ENCODE data around the gene TXK. TPM values are rescaled to one million over a fixed set of nuclear protein-coding genes. Genes with fewer than 3 reads are reported as not detected.

The TXK gene
- total RNA-seq, 1 experiment from 2014 or later: 2.6 TPM

DNA sequence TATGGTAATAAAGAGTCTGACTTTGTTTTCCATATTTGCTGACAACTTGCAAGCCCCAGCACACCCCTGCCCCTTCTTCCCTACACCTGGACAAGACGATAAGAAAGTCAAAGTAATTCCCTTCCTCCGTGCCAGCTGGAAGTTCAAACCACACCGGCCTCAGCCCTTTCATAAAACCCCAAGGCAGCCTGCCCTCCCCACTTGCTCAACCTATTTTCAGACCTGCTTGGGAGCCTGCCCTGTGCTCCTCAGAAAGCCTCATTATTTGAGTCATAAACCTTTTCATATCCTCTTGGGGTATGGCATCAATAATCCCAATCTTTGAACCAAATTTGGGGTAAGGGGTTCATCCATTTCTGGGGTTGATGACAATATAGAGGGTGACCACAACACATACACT is 88.0 kb downstream of the TXK start:
- Histone ChIP-seq H3K36me3 (ENCODE audit: low read depth) (no peaks in the 10 kb centered on the region), H3F3A (ENCODE audit: insufficient read depth, low read depth) (0 out of 2 replicates have a peak, but pooled peaks cover 7% of the 10 kb centered on the region), H3K4me1 (replicated peaks; ENCODE audit: insufficient read depth) (peaks cover 16% of the 10 kb centered on the region), H3K79me2 (ENCODE audit: low read depth) (no peaks in the 10 kb centered on the region), H3K4me2 (no peak overlapping the region), H3K27ac (no peak overlapping the region), H4K20me1 (ENCODE audit: insufficient read depth) (no peaks in the 10 kb centered on the region), H3K9me2 (ENCODE audit: insufficient read depth) (no peaks in the 10 kb centered on the region), H3K9me3 (ENCODE audit: insufficient read depth, low read depth) (no peaks in the 10 kb centered on the region), H2AFZ (no peak overlapping the region), H3K4me3 (no peak overlapping the region), H3K27me3 (ENCODE audit: insufficient read depth, low read depth) (no peaks in the 10 kb centered on the region)
- DNase-seq: no peak
- ChIA-PET CTCF (interaction anchor here (0.7 kb wide), 1 partner anchor 11 kb away, joined by 3 read pairs; no protein-coding TSS in a partner anchor), POLR2A (ENCODE audit: unreplicated experiment) (interaction anchor here (0.7 kb wide), 1 partner anchor 27 kb away, joined by 14 read pairs; no protein-coding TSS in a partner anchor)
- no TSS peak for BruUV-seq (replicated peaks)
- intact Hi-C loops (cut with micrococcal nuclease; ENCODE audit: unreplicated experiment): no loop called here
- no peak for TF ChIP-seq EZH2 (IDR thresholded peaks at IDR 0.05; ENCODE audit: low read depth)
- TF ChIP-seq, protein P1, sequence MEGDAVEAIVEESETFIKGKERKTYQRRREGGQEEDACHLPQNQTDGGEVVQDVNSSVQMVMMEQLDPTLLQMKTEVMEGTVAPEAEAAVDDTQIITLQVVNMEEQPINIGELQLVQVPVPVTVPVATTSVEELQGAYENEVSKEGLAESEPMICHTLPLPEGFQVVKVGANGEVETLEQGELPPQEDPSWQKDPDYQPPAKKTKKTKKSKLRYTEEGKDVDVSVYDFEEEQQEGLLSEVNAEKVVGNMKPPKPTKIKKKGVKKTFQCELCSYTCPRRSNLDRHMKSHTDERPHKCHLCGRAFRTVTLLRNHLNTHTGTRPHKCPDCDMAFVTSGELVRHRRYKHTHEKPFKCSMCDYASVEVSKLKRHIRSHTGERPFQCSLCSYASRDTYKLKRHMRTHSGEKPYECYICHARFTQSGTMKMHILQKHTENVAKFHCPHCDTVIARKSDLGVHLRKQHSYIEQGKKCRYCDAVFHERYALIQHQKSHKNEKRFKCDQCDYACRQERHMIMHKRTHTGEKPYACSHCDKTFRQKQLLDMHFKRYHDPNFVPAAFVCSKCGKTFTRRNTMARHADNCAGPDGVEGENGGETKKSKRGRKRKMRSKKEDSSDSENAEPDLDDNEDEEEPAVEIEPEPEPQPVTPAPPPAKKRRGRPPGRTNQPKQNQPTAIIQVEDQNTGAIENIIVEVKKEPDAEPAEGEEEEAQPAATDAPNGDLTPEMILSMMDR (conservative IDR thresholded peaks at IDR 0.05): no peak

DNA sequence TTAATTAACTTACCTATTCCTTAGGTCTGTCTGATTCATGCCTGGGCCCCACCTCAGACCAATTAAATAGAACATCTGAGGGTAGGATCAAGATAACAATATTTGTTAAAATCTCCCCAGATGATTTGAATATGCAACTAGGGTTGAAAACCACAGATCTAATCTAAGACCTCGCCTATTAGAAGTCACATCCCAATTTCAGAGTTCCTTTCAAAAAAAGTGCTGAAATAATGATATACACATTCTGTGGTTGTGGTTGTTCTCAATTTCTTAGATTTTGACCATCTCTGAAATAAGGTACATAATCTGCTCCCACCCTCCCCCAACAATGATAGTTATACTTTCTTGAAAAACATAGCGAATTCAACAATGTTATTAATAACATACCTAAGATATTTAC is 89.8 kb downstream of the TXK start:
- H3K27me3 ChIP-seq (ENCODE audit: insufficient read depth, low read depth): no peaks in the 10 kb centered on the region
- intact Hi-C loops (cut with micrococcal nuclease; ENCODE audit: unreplicated experiment): no loop called here
- H3K4me3 ChIP-seq: no peak overlapping the region
- no TSS peak for BruUV-seq (replicated peaks)
- no peak for TF ChIP-seq EZH2 (IDR thresholded peaks at IDR 0.05; ENCODE audit: low read depth)
- TF ChIP-seq, protein P1 (conservative IDR thresholded peaks at IDR 0.05): no peak
- H4K20me1 ChIP-seq (ENCODE audit: insufficient read depth): no peaks in the 10 kb centered on the region
- H3K36me3 ChIP-seq (ENCODE audit: low read depth): no peaks in the 10 kb centered on the region
- H2AFZ ChIP-seq: no peak overlapping the region
- H3K79me2 ChIP-seq (ENCODE audit: low read depth): no peaks in the 10 kb centered on the region
- CTCF ChIA-PET: interaction anchor here (0.8 kb wide), 1 partner anchor 29 kb away, joined by 3 read pairs; no protein-coding TSS in a partner anchor
- no peak overlapping the region for H3K4me2 ChIP-seq
- H3K27ac ChIP-seq: no peak overlapping the region
- POLR2A ChIA-PET (ENCODE audit: unreplicated experiment): no interaction called here
- H3K9me2 ChIP-seq (ENCODE audit: insufficient read depth): no peaks in the 10 kb centered on the region
- 0 out of 2 replicates have a peak, but pooled peaks cover 4% of the 10 kb centered on the region for H3K4me1 ChIP-seq (replicated peaks; ENCODE audit: insufficient read depth)
- DNase-seq: no peak
- no peaks in the 10 kb centered on the region for H3K9me3 ChIP-seq (ENCODE audit: insufficient read depth, low read depth)
- H3F3A ChIP-seq (ENCODE audit: insufficient read depth, low read depth): no peaks in the 10 kb centered on the region; the same call in 1 of the 2 replicates

DNA sequence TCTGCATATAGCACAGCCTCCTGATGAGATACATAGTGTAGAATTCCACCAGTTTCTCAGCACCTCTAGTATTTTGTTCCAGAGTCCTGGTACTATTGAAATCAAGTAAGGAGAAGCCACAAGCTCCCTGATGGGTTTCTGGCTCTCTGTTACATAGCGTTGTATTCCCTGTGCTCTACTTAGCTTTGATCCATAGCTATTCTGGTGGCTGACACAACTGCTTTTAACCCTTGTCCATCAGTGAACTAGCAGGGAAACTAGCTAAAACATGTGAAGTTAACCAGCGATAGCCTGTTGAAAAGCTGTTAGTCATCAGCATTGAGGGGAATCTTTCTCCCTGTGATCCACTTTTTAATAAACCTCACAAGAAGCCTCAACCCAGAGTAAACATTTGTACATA is 90.5 kb downstream of the TXK start:
- no peak overlapping the region for H3K27ac ChIP-seq
- intact Hi-C loops (cut with micrococcal nuclease; ENCODE audit: unreplicated experiment): no loop called here
- no peaks in the 10 kb centered on the region for H3K36me3 ChIP-seq (ENCODE audit: low read depth)
- no peaks in the 10 kb centered on the region for H3K79me2 ChIP-seq (ENCODE audit: low read depth)
- BruUV-seq (replicated peaks): no TSS peak
- DNase-seq: no peak
- H3K27me3 ChIP-seq (ENCODE audit: insufficient read depth, low read depth): no peaks in the 10 kb centered on the region
- H2AFZ ChIP-seq: no peak overlapping the region
- no peak overlapping the region for H3K4me3 ChIP-seq
- CTCF ChIA-PET: interaction anchor here (0.6 kb wide), 1 partner anchor 27 kb away, joined by 11 read pairs; no protein-coding TSS in a partner anchor
- no peaks in the 10 kb centered on the region; the same call in 1 of the 2 replicates for H3F3A ChIP-seq (ENCODE audit: insufficient read depth, low read depth)
- no peak for TF ChIP-seq EZH2 (IDR thresholded peaks at IDR 0.05; ENCODE audit: low read depth)
- TF ChIP-seq, protein P1 (conservative IDR thresholded peaks at IDR 0.05): no peak
- H3K4me2 ChIP-seq: no peak overlapping the region
- POLR2A ChIA-PET (ENCODE audit: unreplicated experiment): no interaction called here
- no peaks in the 10 kb centered on the region for H3K9me3 ChIP-seq (ENCODE audit: insufficient read depth, low read depth)
- no peaks in the 10 kb centered on the region for H3K9me2 ChIP-seq (ENCODE audit: insufficient read depth)
- H4K20me1 ChIP-seq (ENCODE audit: insufficient read depth): no peaks in the 10 kb centered on the region
- H3K4me1 ChIP-seq (replicated peaks; ENCODE audit: insufficient read depth): 0 out of 2 replicates have a peak, but pooled peaks cover 4% of the 10 kb centered on the region
